Panc1 (cell line): ENCODE measurements around the gene C17orf67. TPM values are rescaled to one million over a fixed set of nuclear protein-coding genes. Genes with fewer than 3 reads are reported as not detected.

Experiments used
- ATAC-seq: fragments of 200-7000 bp; cut with Tn5 transposase; 2 replicates; pipeline ENCODE4 v1.9.1; 2020; ENCODE audit warnings: mild to moderate bottlenecking, moderate library complexity
- BruUV-seq: library from RNA; stranded (reverse); fragments of 400-500 nt; replicated peaks from 2 replicates; lab custom pipeline; 2021; lab: Mats Ljungman, UMichigan
- CTCF ChIA-PET: fragments of 300-600 bp; sonication (Branson Sonifier 250); formaldehyde crosslinking; loops from one replicate; lab custom pipeline; 2022; ENCODE audit warnings: antibody characterized with exemption; lab: Charles Lee
- POLR2A ChIA-PET: fragments of 300-600 bp; sonication (Branson Sonifier 250); formaldehyde crosslinking; loops from one replicate; lab custom pipeline; 2022; ENCODE audit warnings: antibody characterized with exemption; lab: Charles Lee
- DNase-seq: peaks from one replicate; pipeline ENCODE4 v3.0.0-alpha.2; 2010; ENCODE audit warnings: low read depth, low spot score
- H3K27ac ChIP-seq: 2 replicates; pipeline ENCODE4 v1.5.1; 2011; ENCODE audit warnings: mild to moderate bottlenecking, low read length, inconsistent platforms
- H3K27me3 ChIP-seq: fragments of 200-500 bp; sonication (Bioruptor generic); 2 replicates; pipeline ENCODE4 v1.6.0; 2014; ENCODE audit warnings: low read length, inconsistent platforms; ENCODE audit not compliant: control insufficient read depth, insufficient read depth
- H3K36me3 ChIP-seq: fragments of 200-500 bp; sonication (Bioruptor generic); 2 replicates; pipeline ENCODE4 v1.5.1; 2014; ENCODE audit warnings: inconsistent platforms, mild to moderate bottlenecking, low read length, moderate library complexity; ENCODE audit not compliant: control insufficient read depth, insufficient read depth
- H3K4me1 ChIP-seq: 2 replicates; pipeline ENCODE4 v1.5.1; 2011; ENCODE audit warnings: inconsistent platforms, mild to moderate bottlenecking, low read length, moderate library complexity; ENCODE audit not compliant: control insufficient read depth, insufficient read depth
- H3K4me3 ChIP-seq, 2 experiments: 2 replicates each; pipeline ENCODE4 v1.5.1; 2011 to 2012; ENCODE audit warnings: low read depth in 2 of 2, low read length in 2 of 2, mild to moderate bottlenecking in 2 of 2, inconsistent platforms in 1 of 2, moderate library complexity in 1 of 2
- H3K9me3 ChIP-seq: fragments of 200-500 bp; sonication (Bioruptor generic); 2 replicates; pipeline ENCODE4 v1.5.1; 2014; ENCODE audit warnings: low read depth, mild to moderate bottlenecking, inconsistent platforms, low read length, moderate library complexity; ENCODE audit not compliant: control insufficient read depth, insufficient read depth
- POLR2AphosphoS5 ChIP-seq: IDR thresholded peaks from 2 replicates; pipeline ENCODE4 v1.6.1; 2012; ENCODE audit warnings: mild to moderate bottlenecking, low read depth, low read length, moderate library complexity
- SIN3A ChIP-seq: IDR thresholded peaks from 2 replicates; pipeline ENCODE4 v1.6.1; 2012; ENCODE audit warnings: low read depth, mild to moderate bottlenecking, low read length, moderate library complexity, borderline replicate concordance; ENCODE audit not compliant: insufficient read depth
- TCF7L2 ChIP-seq: IDR thresholded peaks from 2 replicates; pipeline ENCODE4 v1.6.1; 2011; ENCODE audit warnings: mild to moderate bottlenecking, low read depth, low read length, inconsistent platforms
- in situ Hi-C: cut with HindIII; loops from 2 replicates; pipeline ENCODE4 v1.10.0; 2016; ENCODE audit warnings: low sequenced_read_pairs, low pct_unique_long_range_greater_than_20kb
- intact Hi-C: fragments of 100-400 bp; cut with micrococcal nuclease; formaldehyde crosslinking; loops from one replicate; pipeline ENCODE4 v1.10.0; 2022; ENCODE audit not compliant: unreplicated experiment
- total RNA-seq: library from RNA; stranded (reverse); gene quantifications from one replicate; pipeline ENCODE4 v1.2.1, GENCODE V29; 2021; ENCODE audit not compliant: unreplicated experiment
- TF ChIP-seq, protein P1 (sequence below), 2 experiments: IDR thresholded peaks; 2 replicates each; pipeline ENCODE4 v1.6.1; 2011 to 2012; ENCODE audit warnings: low read depth in 2 of 2, control low read depth in 1 of 2, low read length in 1 of 2, mild to moderate bottlenecking in 1 of 2, moderate library complexity in 1 of 2; ENCODE audit not compliant: insufficient read depth in 1 of 2
- TF ChIP-seq, protein P2 (sequence below): fragments of 450-650 bp; IDR thresholded peaks from 2 replicates; pipeline ENCODE4 v1.5.1; 2017; ENCODE audit warnings: mild to moderate bottlenecking

The C17orf67 gene
- total RNA-seq, 1 experiment from 2014 or later: 3.4 TPM

DNA sequence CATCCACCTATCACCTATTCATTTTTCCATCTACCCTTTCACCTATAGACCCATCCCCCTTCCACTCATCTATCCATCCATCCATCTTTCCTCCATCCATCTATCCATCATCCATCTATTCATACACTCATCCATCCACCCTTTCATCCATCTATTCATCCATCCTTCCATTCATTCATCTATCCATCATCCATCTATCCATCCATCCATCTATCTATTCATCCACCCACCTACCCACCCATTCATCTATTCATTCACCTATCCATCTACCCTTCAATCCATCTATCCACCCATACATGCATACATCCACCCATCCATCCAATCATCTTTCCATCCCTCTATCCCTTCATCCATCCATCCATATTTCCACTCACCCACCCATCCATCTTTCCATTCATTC lies 63.3 kb downstream of the C17orf67 start:
- Histone ChIP-seq H3K4me1 (no peaks in the 10 kb centered on the region), H3K27ac (no peak overlapping the region), H3K27me3 (peaks cover 2% of the 10 kb centered on the region; the same call in 1 of the 2 replicates), H3K4me3 (no peak overlapping the region), H3K9me3 (no peaks in the 10 kb centered on the region), H3K36me3 (no peaks in the 10 kb centered on the region)
- intact Hi-C loops: loop anchor here (10.0 kb wide), 1 partner anchor 86 kb away; no protein-coding TSS in a partner anchor
- ChIA-PET POLR2A (no interaction called here), CTCF (no interaction called here)
- ATAC-seq (no peak), DNase-seq (no peak)
- TF ChIP-seq SIN3A: no peak
- no peak for TF ChIP-seq TCF7L2
- TF ChIP-seq, protein P1, sequence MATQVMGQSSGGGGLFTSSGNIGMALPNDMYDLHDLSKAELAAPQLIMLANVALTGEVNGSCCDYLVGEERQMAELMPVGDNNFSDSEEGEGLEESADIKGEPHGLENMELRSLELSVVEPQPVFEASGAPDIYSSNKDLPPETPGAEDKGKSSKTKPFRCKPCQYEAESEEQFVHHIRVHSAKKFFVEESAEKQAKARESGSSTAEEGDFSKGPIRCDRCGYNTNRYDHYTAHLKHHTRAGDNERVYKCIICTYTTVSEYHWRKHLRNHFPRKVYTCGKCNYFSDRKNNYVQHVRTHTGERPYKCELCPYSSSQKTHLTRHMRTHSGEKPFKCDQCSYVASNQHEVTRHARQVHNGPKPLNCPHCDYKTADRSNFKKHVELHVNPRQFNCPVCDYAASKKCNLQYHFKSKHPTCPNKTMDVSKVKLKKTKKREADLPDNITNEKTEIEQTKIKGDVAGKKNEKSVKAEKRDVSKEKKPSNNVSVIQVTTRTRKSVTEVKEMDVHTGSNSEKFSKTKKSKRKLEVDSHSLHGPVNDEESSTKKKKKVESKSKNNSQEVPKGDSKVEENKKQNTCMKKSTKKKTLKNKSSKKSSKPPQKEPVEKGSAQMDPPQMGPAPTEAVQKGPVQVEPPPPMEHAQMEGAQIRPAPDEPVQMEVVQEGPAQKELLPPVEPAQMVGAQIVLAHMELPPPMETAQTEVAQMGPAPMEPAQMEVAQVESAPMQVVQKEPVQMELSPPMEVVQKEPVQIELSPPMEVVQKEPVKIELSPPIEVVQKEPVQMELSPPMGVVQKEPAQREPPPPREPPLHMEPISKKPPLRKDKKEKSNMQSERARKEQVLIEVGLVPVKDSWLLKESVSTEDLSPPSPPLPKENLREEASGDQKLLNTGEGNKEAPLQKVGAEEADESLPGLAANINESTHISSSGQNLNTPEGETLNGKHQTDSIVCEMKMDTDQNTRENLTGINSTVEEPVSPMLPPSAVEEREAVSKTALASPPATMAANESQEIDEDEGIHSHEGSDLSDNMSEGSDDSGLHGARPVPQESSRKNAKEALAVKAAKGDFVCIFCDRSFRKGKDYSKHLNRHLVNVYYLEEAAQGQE (IDR thresholded peaks at IDR 0.05; ENCODE audit: insufficient read depth in 1 of 2, low read depth in 2 of 2, low read length in 1 of 2): no peak
- TF ChIP-seq POLR2AphosphoS5: no peak
- in situ Hi-C loops: no loop called here
- no TSS peak for BruUV-seq

DNA sequence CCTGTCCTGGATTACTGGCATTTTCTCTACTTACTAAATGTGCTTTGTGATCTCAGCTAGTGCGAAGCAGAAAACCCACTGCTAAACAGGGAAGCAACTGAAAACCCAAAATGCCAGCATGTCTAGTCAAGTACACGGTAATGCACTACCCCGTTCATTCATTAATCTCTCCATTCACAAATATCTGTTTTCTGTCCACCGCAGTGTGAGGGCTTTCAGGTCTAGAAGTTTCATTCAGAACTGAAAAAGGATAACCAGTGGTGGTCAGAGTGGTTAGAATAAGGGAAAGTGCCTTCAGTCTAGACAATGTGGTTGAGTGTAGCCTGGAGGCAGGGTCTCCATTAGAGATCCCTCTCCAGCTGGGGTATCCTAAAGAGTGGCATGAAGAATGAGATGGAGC lies 68.3 kb downstream of the C17orf67 start:
- ATAC-seq: no peak
- CTCF ChIA-PET: no interaction called here
- intact Hi-C loops (no loop called here), in situ Hi-C loops (no loop called here)
- no TSS peak for BruUV-seq
- Histone ChIP-seq H3K4me1 (no peaks in the 10 kb centered on the region), H3K27me3 (peaks cover 3% of the 10 kb centered on the region; the same call in 1 of the 2 replicates), H3K9me3 (no peaks in the 10 kb centered on the region), H3K27ac (no peak overlapping the region), H3K36me3 (no peaks in the 10 kb centered on the region), H3K4me3 (no peak overlapping the region)
- no peak for DNase-seq
- TF ChIP-seq, protein P1 (IDR thresholded peaks at IDR 0.05; ENCODE audit: insufficient read depth in 1 of 2, low read depth in 2 of 2, low read length in 1 of 2): no peak
- POLR2A ChIA-PET: no interaction called here

DNA sequence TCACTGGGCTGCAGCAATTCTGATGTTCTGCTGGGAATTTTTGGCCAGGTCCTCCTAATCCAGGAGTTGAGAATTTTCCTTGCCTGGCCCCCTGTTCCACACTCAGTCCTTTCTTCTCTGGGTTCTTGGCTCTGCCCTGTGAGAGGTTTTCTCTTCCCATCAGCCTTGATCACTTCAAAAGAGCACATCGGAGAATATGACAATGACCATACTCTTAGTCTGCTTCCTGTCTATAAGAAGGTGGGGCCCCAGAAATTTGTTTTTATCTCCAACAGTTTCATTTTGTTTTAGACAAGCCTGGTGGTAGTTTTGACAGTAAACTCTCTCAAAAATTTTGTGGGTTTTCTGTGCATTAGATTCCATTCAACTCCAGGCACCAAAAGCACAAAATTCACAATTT lies 70.7 kb downstream of the C17orf67 start:
- TF ChIP-seq POLR2AphosphoS5 (no peak), SIN3A (no peak), TCF7L2 (no peak)
- TF ChIP-seq, protein P1 (IDR thresholded peaks at IDR 0.05; ENCODE audit: insufficient read depth in 1 of 2, low read depth in 2 of 2, low read length in 1 of 2): no peak
- TF ChIP-seq, protein P2, sequence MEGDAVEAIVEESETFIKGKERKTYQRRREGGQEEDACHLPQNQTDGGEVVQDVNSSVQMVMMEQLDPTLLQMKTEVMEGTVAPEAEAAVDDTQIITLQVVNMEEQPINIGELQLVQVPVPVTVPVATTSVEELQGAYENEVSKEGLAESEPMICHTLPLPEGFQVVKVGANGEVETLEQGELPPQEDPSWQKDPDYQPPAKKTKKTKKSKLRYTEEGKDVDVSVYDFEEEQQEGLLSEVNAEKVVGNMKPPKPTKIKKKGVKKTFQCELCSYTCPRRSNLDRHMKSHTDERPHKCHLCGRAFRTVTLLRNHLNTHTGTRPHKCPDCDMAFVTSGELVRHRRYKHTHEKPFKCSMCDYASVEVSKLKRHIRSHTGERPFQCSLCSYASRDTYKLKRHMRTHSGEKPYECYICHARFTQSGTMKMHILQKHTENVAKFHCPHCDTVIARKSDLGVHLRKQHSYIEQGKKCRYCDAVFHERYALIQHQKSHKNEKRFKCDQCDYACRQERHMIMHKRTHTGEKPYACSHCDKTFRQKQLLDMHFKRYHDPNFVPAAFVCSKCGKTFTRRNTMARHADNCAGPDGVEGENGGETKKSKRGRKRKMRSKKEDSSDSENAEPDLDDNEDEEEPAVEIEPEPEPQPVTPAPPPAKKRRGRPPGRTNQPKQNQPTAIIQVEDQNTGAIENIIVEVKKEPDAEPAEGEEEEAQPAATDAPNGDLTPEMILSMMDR: no peak
- Histone ChIP-seq H3K4me1 (no peaks in the 10 kb centered on the region), H3K36me3 (no peaks in the 10 kb centered on the region), H3K27ac (no peak overlapping the region), H3K4me3 (no peak overlapping the region), H3K27me3 (peaks cover 3% of the 10 kb centered on the region; the same call in 1 of the 2 replicates), H3K9me3 (no peaks in the 10 kb centered on the region)
- ATAC-seq (no peak), DNase-seq (no peak)
- in situ Hi-C loops (no loop called here), intact Hi-C loops (no loop called here)
- BruUV-seq: no TSS peak
- ChIA-PET CTCF (no interaction called here), POLR2A (no interaction called here)
